ENCODE results near the gene RAB17.

Gene RAB17

GRCh38 chr2:237536083-237536415, 54.5 kb downstream of the RAB17 start:
- H3K9me3 ChIP-seq (ENCODE audit: insufficient read depth, low read length, severe bottlenecking): no peaks in the 10 kb centered on the region
- no peak overlapping the region for H3K4me3 ChIP-seq (ENCODE audit: low read depth in 1 of 2, low read length in 2 of 2)
- no peaks in the 10 kb centered on the region for H4K20me1 ChIP-seq (ENCODE audit: insufficient read depth, low read length)
- H2AFZ ChIP-seq (ENCODE audit: low read depth, low read length): no peak overlapping the region
- H3K79me2 ChIP-seq (ENCODE audit: insufficient read depth, low read length): no peaks in the 10 kb centered on the region
- no peaks in the 10 kb centered on the region for H3K4me1 ChIP-seq (ENCODE audit: insufficient read depth, low read length)
- H3K27me3 ChIP-seq (ENCODE audit: insufficient read depth, low read length, poor library complexity): no peaks in the 10 kb centered on the region
- no peak for TF ChIP-seq EZH2 (IDR thresholded peaks at IDR 0.05; ENCODE audit: borderline replicate concordance, low read depth, low read length, severe bottlenecking)
- TF ChIP-seq CTCF (IDR thresholded peaks at IDR 0.05; ENCODE audit: borderline replicate concordance, extremely low read depth, low read length, poor library complexity, severe bottlenecking): no peak
- no peaks in the 10 kb centered on the region for H3K36me3 ChIP-seq (ENCODE audit: insufficient read depth, low read length)
- H3K27ac ChIP-seq (ENCODE audit: low read length): no peak overlapping the region
- H3K9ac ChIP-seq (ENCODE audit: low read depth, low read length): no peak overlapping the region
- no peak overlapping the region for H3K4me2 ChIP-seq (ENCODE audit: insufficient read depth, low read length)
- no peak for ATAC-seq (ENCODE audit: insufficient read depth, low read depth)
- no peak for DNase-seq

- no peaks in the 10 kb centered on the region for H4K20me1 ChIP-seq (ENCODE audit: insufficient read depth, low read length)
- DNase-seq (no peak), ATAC-seq (ENCODE audit: insufficient read depth, low read depth) (no peak)
- H3K36me3 ChIP-seq (ENCODE audit: insufficient read depth, low read length): no peaks in the 10 kb centered on the region
- no peak overlapping the region for H3K4me2 ChIP-seq (ENCODE audit: insufficient read depth, low read length)
- no peak overlapping the region for H3K27ac ChIP-seq (ENCODE audit: low read length)
- H3K27me3 ChIP-seq (ENCODE audit: insufficient read depth, low read length, poor library complexity): no peaks in the 10 kb centered on the region
- no peak overlapping the region for H2AFZ ChIP-seq (ENCODE audit: low read depth, low read length)
- no peaks in the 10 kb centered on the region for H3K4me1 ChIP-seq (ENCODE audit: insufficient read depth, low read length)
- TF ChIP-seq CTCF (IDR thresholded peaks at IDR 0.05; ENCODE audit: borderline replicate concordance, extremely low read depth, low read length, poor library complexity, severe bottlenecking) (no peak), EZH2 (IDR thresholded peaks at IDR 0.05; ENCODE audit: borderline replicate concordance, low read depth, low read length, severe bottlenecking) (no peak)
- H3K4me3 ChIP-seq (ENCODE audit: low read depth in 1 of 2, low read length in 2 of 2): no peak overlapping the region
- H3K9me3 ChIP-seq (ENCODE audit: insufficient read depth, low read length, severe bottlenecking): no peaks in the 10 kb centered on the region
- H3K79me2 ChIP-seq (ENCODE audit: insufficient read depth, low read length): no peaks in the 10 kb centered on the region
- no peak overlapping the region for H3K9ac ChIP-seq (ENCODE audit: low read depth, low read length)
Measured at GRCh38 chr2:237535385-237536082, 55.0 kb downstream of the RAB17 start.

GRCh38 chr2:237534380-237534779, 56.2 kb downstream of the RAB17 start:
- no peak for ATAC-seq (ENCODE audit: insufficient read depth, low read depth)
- H3K79me2 ChIP-seq (ENCODE audit: insufficient read depth, low read length): no peaks in the 10 kb centered on the region
- H3K4me1 ChIP-seq (ENCODE audit: insufficient read depth, low read length): no peaks in the 10 kb centered on the region

More at GRCh38 chr2:237534380-237534779, 56.2 kb downstream of the RAB17 start:
- Histone ChIP-seq H2AFZ (ENCODE audit: low read depth, low read length) (no peak overlapping the region), H4K20me1 (ENCODE audit: insufficient read depth, low read length) (no peaks in the 10 kb centered on the region), H3K36me3 (ENCODE audit: insufficient read depth, low read length) (no peaks in the 10 kb centered on the region), H3K9me3 (ENCODE audit: insufficient read depth, low read length, severe bottlenecking) (no peaks in the 10 kb centered on the region), H3K9ac (ENCODE audit: low read depth, low read length) (no peak overlapping the region), H3K4me3 (ENCODE audit: low read depth in 1 of 2, low read length in 2 of 2) (no peak overlapping the region), H3K27me3 (ENCODE audit: insufficient read depth, low read length, poor library complexity) (no peaks in the 10 kb centered on the region), H3K4me2 (ENCODE audit: insufficient read depth, low read length) (no peak overlapping the region), H3K27ac (ENCODE audit: low read length) (no peak overlapping the region)
- DNase-seq: no peak
- TF ChIP-seq CTCF (IDR thresholded peaks at IDR 0.05; ENCODE audit: borderline replicate concordance, extremely low read depth, low read length, poor library complexity, severe bottlenecking) (no peak), EZH2 (IDR thresholded peaks at IDR 0.05; ENCODE audit: borderline replicate concordance, low read depth, low read length, severe bottlenecking) (no peak)

Measured in DND-41 (cell line).